ENCODE measurements around the gene PGM5.
"Not testable (repeated sequence)": the region's sequence is repeated elsewhere in the genome, so short reads cannot be mapped to it uniquely, and the experiment has no call there.

The PGM5 gene

DNA sequence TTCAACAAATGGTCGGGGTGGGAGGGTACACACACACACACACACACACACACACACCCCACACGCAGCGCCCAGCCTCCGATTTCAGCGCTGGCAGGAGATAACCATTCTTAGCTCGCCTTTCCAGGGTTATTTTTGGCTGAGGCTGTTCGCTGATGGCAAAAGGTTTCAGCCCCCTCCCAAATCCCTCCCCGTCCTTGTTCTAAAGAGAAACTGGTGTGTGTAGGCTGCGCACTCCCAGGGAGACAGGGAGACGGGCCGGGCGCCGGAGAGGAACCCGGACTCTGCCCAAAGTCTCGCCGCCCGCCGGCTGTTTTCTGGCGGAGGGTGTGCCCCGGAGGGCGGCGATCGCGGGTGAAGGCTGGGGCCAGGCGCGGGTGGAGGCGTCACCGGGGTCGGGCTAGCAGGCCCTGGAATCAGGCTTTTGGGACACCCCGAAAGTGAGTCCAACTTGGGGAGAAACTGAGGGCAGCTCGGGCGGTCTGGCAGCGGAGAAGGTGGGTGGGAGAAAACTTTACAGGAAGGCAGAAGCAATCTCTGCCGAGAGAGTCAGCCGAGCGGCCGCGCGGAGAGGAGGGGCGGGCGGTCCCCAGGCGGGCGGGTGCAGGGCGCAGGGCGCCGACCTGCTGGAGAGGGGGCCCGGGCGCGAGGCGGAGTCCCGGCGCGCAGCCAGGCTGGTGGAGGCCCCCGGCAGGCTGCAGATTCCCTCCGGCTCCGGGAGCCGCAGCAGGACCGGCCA is at the start of gene PGM5:
Gene PGM5, plus strand, starts transcription at position 232 of the 739 bp plus-strand sequence. CDS start 517 bp downstream, outside the sequence.
- in situ Hi-C loops (cut with MboI; ENCODE audit: low sequenced_read_pairs), result not testable (repeated sequence)

DNA sequence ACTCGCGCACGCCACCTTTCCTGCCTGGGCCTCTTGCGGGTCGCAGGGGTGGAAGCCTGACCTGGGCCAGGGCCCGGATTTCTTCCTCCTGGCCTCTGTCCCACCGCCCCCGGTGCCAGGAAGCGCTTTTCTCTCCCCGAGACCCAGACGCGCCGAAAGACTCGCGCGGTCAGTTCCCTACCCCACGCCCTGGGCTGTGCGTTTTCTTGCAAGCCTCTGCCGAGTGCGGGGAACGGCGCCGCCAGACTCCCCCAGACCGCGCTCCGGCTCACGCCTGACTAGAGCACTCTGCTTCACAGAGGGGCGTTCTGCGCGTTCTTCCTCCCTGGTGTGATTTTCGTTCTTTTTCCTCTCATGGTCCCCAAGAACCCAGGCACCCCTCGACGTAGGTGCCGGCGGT is 49.3 kb upstream of the PGM5 start:
- in situ Hi-C loops (cut with MboI; ENCODE audit: low sequenced_read_pairs), result not testable (repeated sequence)

DNA sequence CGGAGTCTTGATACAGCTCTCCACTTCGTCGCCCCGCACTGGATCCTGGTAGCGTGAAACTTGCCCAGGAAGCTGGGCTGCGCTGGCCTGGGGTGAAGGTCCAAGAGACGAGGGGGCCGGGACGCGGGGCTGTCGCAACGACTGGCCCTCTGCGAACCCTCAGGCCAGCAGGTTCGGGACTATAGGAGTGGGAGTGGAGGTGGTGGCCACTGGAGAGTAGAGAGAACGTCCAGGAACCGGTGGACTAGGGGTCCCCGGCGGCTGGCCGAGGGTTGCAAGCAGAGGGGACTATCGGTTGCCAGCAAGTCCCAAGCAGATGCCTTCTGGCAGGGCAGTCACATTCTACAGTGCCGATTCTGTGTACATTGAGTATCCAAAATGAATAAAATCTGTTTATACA is 48.8 kb upstream of the PGM5 start:
- in situ Hi-C loops (cut with MboI; ENCODE audit: low sequenced_read_pairs), result not testable (repeated sequence)

DNA sequence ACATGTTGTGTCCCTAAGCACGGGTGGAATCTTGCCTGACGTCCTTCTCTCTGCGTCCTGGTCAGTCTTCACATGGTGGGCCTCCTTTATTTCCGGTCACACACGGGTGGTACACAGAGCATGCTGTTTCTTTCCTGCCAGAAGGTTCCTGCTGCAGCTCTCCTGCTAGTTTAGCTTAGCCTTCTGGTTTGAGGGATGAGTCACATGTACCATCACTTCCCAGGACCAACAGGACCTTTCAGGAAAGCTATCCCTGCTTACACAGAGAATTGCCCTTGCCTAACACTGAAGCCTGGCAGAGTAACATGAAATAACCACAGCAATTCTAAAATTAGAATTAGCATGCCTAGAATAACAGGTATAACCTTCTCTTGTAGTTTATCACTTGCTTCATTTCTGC is 45.2 kb upstream of the PGM5 start:
- in situ Hi-C loops (cut with MboI; ENCODE audit: low sequenced_read_pairs), result not testable (repeated sequence)

DNA sequence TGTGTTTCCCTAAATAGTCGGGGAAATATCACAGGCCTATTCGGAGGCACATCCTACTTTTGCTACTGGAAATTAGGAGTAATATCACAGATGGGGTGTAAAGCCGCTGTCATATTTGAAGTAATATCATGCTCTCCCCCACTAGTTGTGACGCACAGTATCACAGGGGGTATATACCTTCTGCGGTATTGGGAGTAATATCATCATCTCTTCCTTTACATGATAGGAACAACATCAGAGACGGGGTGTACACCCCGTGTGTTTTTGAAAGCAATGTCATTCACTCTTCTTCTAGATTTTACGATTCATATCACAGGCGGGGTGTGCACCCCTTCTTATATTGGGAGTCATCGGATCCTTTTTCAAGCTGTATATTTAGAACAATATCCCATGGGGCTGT is 38.2 kb upstream of the PGM5 start:
- in situ Hi-C loops (cut with MboI; ENCODE audit: low sequenced_read_pairs), result not testable (repeated sequence)

DNA sequence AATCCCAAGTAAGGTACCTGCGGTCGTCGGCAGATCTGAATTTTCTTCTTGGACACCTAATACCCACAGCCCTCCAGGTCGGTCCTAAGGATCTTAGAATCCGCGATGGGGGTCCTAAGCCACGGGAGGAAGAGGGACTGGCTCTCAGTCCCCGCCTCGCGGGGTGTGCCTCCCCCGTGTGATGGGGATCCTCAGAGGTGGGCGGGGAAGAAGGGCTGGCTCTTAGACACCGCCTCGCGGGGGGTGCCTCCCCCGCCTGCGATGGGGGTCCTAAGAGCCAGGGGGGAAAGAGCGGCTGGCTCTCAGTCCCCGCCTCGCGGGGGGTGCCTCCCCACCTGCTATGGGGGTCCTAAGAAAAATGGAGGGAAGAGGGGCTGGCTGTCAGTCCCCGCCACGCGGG is 32.7 kb upstream of the PGM5 start:
- in situ Hi-C loops (cut with MboI; ENCODE audit: low sequenced_read_pairs), result not testable (repeated sequence)

DNA sequence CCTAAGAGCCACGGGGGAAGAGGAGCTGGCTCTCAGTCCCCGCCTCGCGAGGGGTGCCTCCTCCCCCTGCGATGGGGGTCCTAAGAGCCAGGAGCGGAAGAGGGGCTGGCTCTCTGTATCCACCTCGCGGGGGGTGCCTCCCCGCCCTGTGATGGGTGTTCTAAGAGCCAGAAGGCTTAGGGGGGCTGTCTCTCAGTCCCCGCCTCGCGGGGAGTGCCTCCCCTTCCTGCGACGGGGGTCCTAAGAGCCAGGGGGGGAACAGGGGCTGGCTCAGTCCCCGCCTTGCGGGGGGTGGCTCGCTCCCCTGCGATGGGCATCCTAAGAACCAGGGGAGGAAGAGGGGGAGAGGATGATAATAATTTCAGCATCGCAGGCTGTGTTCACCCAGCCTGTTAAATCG is 31.9 kb upstream of the PGM5 start:
- in situ Hi-C loops (cut with MboI; ENCODE audit: low sequenced_read_pairs), result not testable (repeated sequence)

DNA sequence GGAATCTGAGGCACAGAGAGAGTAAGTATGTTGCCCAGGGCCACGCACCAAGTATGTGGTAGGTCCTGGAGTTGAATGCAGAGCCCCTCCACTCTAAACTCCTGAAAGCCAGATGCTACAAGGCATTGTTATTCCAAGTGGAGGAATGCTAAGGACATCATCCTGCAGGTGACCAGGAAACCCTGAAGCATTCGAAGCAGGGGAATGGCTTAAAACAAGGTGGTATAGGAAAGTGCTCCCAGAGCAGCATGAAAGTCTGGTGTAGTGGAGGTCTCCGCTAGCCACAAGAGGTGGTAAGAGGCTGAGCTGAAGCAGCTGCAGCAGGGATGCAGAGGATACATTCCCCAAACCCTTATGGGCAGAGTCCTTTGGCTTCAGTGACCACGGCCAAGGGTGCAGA is 27.3 kb upstream of the PGM5 start:
- in situ Hi-C loops (cut with MboI; ENCODE audit: low sequenced_read_pairs), result not testable (repeated sequence)

DNA sequence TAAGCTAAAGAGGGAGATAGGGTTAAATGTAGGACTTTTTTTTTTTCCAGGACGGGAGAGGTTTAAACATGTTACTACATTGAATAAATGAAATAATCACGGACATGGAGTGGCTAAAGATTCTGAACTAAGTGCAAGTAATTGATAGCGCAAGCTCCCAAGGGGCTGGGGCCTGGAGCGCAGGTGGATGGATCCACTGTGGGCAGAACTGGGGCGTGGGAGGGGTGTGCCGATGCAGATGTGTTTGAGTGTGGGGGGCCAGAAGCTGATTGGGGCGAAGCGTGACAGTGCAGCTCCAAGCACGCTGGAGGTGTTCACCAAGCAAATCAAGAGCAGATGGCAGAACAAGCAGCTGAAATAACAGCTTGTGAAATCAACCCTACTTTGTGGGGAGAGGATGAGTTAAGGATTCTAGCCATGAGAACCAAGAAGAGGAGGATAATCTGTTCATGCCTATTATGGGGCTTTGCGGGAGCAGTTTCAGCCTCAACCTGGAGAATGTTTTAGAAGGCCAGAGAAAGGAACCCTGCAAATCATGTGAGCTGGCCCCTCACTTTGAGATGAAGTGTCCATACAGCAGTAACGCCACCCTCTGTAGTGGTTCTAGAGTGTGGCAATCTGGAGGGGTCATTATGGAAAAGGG is 25.8 kb upstream of the PGM5 start:
- in situ Hi-C loops (cut with MboI; ENCODE audit: low sequenced_read_pairs), result not testable (repeated sequence)

DNA sequence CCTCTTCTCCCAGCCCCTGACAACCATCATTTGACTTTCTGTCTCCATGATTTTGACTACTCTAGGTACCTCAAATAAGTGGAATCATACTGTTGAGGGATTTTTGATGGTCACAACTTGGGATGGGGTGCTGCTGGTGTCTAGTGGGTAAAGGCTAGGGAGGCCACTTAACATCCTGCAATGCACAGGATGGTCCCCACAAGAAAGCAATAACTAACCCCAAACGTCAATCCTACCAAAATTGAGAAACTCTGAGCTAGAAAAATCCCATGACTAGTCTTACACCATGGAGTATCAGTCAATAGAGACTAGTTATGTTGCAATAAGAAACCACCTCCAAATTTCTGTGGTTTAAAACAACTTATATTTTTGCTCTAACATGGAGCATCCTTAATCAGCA is 24.3 kb upstream of the PGM5 start:
- in situ Hi-C loops (cut with MboI; ENCODE audit: low sequenced_read_pairs), result not testable (repeated sequence)

DNA sequence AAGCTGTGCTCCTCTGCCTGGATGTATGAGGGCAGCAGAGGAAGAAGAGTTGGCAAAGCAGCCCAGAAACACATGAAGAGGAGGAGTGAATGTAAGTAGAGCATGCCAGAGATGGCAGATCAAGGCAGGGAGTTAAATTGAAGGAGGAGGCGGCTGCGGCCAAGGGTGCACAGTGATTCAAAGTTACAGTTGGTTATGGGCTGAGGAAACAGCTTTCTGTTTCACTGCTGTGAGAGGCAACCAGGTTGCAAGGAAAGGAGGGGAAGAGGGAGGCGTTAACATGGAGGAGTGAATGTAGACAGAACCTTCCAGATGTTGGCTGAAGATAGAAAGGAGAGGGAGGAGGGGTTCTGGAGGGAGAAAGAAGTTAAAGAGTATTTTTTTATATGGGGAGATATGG is 20.5 kb upstream of the PGM5 start:
- in situ Hi-C loops (cut with MboI; ENCODE audit: low sequenced_read_pairs), result not testable (repeated sequence)

DNA sequence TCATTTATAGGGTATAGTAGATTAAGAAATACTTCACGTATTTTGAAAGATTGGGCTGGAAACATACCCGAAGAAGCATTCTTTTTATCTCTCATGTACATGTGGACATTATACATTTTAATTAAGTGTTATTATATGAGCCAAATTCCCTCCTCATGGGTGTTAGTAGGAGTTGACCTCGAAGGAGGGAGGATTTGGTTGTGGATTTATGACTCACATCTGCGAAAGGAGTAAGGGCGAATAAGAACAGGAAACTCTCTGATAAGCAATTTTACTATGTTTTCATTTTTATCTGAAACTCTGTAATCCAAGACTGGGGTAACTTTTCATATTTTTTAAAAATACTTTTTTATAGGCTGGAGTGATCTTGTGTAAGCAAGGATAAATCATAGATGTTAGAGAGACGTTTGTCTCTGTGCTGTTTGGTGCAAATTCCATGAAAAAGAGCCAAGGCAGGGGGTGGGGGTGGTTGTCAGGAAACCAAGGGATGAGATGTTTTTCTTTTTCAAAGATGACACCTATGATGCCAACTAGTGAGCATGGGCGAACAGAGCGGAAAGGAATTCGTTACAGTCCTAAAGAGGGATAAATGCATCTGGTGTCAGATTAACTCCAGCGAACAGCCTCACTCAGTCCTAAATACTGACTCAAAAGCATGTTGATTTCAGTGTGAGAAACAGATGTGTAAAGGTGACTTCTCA is 19.6 kb upstream of the PGM5 start:
- in situ Hi-C loops (cut with MboI; ENCODE audit: low sequenced_read_pairs), result not testable (repeated sequence)

DNA sequence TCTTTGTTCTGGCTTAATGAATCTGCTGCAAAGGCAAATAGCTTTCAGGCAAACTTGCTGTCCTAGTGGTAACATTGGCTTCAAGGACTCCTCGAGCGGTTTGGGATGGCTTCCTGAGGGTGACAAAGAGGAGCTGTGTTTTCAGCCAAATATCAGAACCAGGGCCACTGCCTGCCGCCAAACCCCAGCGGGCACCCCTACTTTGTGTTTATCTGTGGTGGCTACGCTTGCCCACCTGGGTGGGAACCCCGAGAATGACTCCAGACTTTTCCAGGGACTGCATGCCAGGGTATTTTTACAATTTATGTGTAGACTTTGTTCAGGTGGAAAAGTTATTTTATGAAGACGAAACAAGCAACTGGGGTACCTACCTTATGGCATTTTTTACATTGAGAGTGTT is 18.4 kb upstream of the PGM5 start:
- in situ Hi-C loops (cut with MboI; ENCODE audit: low sequenced_read_pairs), result not testable (repeated sequence)

DNA sequence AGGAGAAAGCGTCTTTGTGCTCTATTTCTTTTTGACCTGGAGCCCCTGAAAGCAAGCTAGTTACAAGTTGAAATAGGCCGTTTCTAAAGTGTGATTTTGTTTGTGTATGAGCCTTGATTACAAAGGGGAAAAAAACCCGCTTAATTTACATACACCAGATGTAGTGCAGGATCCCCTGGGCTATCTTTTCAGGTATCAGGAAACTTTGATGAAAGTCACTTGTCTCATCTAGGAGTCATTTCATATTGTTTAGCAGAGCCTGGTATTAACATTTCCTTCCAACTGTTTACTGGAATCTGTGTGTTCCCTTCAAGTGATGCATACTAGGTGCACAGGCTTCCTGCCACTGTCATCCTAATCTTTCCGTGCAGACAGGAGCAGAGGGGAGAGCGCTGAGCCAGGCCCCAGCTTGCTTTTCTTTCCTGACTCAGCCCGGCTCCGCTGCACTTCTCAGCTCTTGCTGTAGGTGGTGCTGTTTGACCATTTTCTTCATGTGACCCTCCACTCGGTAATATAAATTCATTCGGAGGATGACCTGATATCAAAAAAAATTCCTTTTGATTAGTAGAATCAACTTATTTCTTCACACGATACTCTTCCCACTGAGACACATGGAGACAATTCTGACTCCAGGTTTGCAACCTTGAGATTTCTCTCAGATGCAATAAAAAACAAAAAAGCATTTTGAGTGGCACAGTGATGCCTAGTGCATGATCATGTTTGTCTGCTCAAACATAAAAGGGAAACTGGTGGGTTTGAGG is 14.0 kb upstream of the PGM5 start:
- in situ Hi-C loops (cut with MboI; ENCODE audit: low sequenced_read_pairs), result not testable (repeated sequence)

DNA sequence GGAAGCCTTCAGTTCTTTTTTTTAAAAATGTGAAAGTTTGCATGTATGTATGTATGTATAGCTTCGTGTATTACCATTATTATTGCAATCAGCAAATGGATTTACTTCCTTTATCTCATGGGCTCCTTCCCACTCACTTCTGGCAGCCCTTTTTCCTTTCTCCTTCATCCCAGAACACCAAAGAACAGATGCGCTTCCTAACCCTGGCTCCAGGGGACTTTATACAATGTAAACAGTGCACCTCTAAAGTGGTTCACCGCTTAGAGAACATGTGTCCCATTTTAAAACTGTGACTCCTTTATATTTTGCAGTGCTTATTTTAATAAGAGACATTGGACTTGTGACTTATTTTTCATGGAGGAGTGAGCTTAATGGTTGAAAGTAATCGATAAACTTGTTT is 13.2 kb upstream of the PGM5 start:
- in situ Hi-C loops (cut with MboI; ENCODE audit: low sequenced_read_pairs), result not testable (repeated sequence)

DNA sequence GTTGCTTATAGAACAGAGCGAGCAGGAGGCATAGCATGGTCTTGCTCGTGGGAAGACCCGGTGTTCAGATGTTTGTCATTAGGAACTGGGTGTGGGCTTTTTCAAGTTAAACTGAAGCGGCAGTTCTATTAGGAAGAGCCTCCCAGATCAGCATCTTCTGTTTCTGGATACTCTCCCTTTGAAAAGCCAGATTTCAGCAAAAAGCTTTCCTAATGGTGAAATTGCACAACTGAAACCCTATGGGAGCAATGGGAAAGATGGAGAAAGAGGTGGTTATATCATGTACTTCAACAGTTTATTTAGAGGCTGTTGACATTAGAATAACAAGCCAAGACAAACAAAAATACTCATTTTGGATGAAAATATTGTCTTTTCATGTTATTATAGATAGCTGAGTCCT is 12.4 kb upstream of the PGM5 start:
- in situ Hi-C loops (cut with MboI; ENCODE audit: low sequenced_read_pairs), result not testable (repeated sequence)

DNA sequence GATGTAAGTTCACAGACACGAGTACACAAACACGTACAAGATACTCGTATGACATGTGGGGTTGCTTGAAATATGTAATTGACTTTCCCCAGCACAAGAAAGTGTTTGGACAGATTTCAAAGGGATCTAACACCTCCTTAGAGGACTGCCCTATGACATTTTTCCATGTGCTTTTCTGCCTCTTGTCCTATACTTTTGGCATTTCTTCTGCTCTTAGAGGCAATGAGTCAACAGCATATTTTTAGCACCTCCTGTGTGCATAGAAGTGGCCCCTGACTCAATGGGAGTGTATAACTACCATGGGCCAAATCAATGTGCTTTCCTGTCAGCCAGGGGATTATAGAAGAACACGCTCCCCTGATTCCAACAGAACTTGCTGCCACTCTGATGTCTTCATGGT is 4.7 kb upstream of the PGM5 start:
- in situ Hi-C loops (cut with MboI; ENCODE audit: low sequenced_read_pairs), result not testable (repeated sequence)

DNA sequence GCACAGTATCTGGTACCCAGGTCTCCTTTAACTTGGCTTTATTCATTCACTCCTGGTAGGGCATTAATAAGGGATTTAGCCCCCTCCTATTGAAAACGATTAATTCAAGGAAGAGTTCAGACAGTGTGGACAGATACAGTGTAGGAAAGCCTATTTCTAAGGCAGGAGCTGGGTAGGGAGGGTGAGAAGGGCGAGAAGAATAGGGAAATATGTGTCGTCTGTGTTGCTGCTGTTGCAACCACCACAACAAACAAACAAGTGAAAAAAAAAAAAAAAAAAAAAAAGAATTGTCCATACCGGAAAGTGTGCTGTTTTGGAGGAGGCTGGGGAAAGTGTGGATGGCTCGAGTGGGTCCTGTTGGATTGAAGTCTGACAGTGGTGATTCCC is 425 bp upstream of the PGM5 start:
- in situ Hi-C loops (cut with MboI; ENCODE audit: low sequenced_read_pairs), result not testable (repeated sequence)

DNA sequence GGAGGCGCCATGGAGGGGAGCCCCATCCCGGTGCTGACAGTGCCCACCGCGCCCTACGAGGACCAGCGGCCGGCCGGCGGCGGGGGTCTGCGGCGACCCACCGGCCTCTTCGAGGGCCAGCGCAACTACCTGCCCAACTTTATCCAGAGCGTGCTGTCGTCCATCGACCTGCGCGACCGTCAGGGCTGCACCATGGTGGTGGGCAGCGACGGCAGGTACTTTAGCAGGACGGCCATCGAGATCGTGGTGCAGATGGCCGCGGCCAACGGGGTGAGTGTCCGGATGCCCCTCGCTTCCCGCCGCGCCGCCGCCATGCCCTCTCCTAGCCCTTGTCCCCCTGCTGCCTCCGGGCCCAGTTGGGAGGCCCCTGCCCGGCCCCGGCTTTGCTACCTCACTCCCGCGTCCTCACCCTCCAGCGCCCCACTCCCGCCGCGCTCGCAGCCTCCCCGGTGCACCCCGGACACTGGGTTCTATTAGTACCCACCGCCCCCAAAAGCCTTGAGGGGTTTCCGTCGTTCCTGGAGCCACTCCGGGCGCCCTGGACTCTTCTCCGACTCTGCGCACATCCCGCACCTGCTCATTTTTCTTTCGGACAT is 806 bp downstream of the PGM5 start:
- in situ Hi-C loops (cut with MboI; ENCODE audit: low sequenced_read_pairs), result not testable (repeated sequence)

DNA sequence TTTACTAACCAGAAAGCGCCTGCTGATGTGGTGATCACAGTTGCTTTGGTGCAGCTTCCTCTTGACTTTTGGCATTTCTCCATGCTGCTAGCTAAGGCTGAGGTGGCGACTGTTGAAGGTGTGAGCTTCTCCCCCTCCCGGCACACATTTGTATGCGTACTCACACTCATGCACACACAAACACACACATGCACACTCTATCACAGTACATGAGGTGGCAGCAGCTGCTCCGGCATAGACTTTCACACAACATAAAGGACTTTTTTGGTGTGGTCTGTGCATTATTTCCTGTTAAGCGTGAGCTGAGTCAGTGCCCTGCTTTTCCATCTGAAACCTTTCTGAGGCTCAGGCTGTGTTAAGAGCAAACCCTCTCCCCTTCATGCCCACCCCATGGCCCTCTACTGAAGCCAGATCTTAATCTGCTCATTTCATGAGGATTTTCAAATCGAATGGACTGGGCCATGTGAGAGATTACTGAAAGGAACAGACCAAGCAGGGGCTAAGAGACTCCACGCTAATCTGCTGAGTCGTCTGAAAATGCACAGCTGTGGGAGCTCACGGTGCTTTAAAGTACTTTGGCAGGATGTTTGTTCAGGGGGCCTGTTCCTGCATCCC is 10.6 kb downstream of the PGM5 start:
- in situ Hi-C loops (cut with MboI; ENCODE audit: low sequenced_read_pairs), result not testable (repeated sequence)

Data from HL-60/S4 treated with retinoic acid at 250 ng/mL for 4 days and 3 days (cell line).